Stimulated activated CD8-positive, alpha-beta memory T cell treated with anti-CD3 and anti-CD28 coated beads, Interleukin-4, amount 100 ng/mL, for 24 hours (primary cell): ENCODE results near the gene PKD1L1.
A peak's percentile ranks its signal among the peaks of the same experiment; 100 is the strongest.
"Not testable (repeated sequence)": the region's sequence is repeated elsewhere in the genome, so short reads cannot be mapped to it uniquely, and the experiment has no call there.

Experiments used
- DNase-seq: peaks from one replicate; pipeline ENCODE4 v3.0.0-alpha.2; 2020; ENCODE audit warnings: low read depth

PKD1L1 gene

GRCh38 chr7:47818796-47819606 is 129.3 kb downstream of the PKD1L1 start:
- peak; percentile 14 for DNase-seq

- no peak for DNase-seq
These were observed 130.3 kb downstream of the PKD1L1 start for GRCh38 chr7:47817917-47818316.

- DNase-seq: no peak
These were observed 131.6 kb downstream of the PKD1L1 start for GRCh38 chr7:47816647-47817046.

- DNase-seq: no peak
These were observed 132.4 kb downstream of the PKD1L1 start for GRCh38 chr7:47815867-47816266.

GRCh38 chr7:47814905-47815613 is 133.2 kb downstream of the PKD1L1 start:
- DNase-seq: no peak

- DNase-seq: no peak
These were observed 134.5 kb downstream of the PKD1L1 start for GRCh38 chr7:47813620-47814260.

- DNase-seq: no peak
These were observed 135.7 kb downstream of the PKD1L1 start for GRCh38 chr7:47812429-47813136.

GRCh38 chr7:47811632-47812380 is 136.5 kb downstream of the PKD1L1 start:
- DNase-seq: no peak

- DNase-seq: no peak
These were observed 138.9 kb downstream of the PKD1L1 start for GRCh38 chr7:47809387-47809786.

GRCh38 chr7:47808321-47808720 is 139.9 kb downstream of the PKD1L1 start:
- DNase-seq: no peak

- no peak for DNase-seq
These were observed 140.5 kb downstream of the PKD1L1 start for GRCh38 chr7:47807756-47808155.

- DNase-seq: no peak
These were observed 141.1 kb downstream of the PKD1L1 start for GRCh38 chr7:47807126-47807525.

GRCh38 chr7:47806701-47807103 is 141.6 kb downstream of the PKD1L1 start:
- DNase-seq: no peak

GRCh38 chr7:47804767-47805545 is 143.3 kb downstream of the PKD1L1 start:
- no peak for DNase-seq

- no peak for DNase-seq
These were observed 144.4 kb downstream of the PKD1L1 start for GRCh38 chr7:47803846-47804245.

GRCh38 chr7:47803025-47803424 is 145.2 kb downstream of the PKD1L1 start:
- DNase-seq: no peak

GRCh38 chr7:47801423-47801822 is 146.8 kb downstream of the PKD1L1 start:
- DNase-seq: no peak

- no peak for DNase-seq
These were observed 148.7 kb downstream of the PKD1L1 start for GRCh38 chr7:47799524-47799923.

- no peak for DNase-seq
These were observed 151.9 kb downstream of the PKD1L1 start for GRCh38 chr7:47796347-47796746.

- no peak for DNase-seq
These were observed 152.6 kb downstream of the PKD1L1 start for GRCh38 chr7:47795631-47796030.

- not testable (repeated sequence) for DNase-seq
These were observed 153.1 kb downstream of the PKD1L1 start for GRCh38 chr7:47795126-47795525.
